T-cell (primary cell): ENCODE measurements around the gene RIPOR2. TPM values are rescaled to one million over a fixed set of nuclear protein-coding genes. Genes with fewer than 3 reads are reported as not detected.
"Not testable (repeated sequence)": the region's sequence is repeated elsewhere in the genome, so short reads cannot be mapped to it uniquely, and the experiment has no call there.

Experiments used
- ATAC-seq, 4 experiments: fragments of 200-7000 bp in 3 of 4; fragments of 150-1000 bp in 1 of 4; cut with Tn5 transposase; replicated peaks in 1 of 4; 1 replicate in 3 of 4; 2 replicates in 1 of 4; pipeline ENCODE4 v1.10.0; 2021; ENCODE audit warnings: moderate library complexity in 3 of 4, mild to moderate bottlenecking in 2 of 4, moderate number of reproducible peaks in 1 of 4
- CTCF ChIA-PET, 2 donors: fragments of 300-600 bp; sonication (Branson Sonifier 250); formaldehyde crosslinking; loops; one replicate each; lab custom pipeline; 2022; ENCODE audit warnings: antibody characterized with exemption in 2 of 2; lab: Charles Lee
- POLR2A ChIA-PET, 2 donors: fragments of 300-600 bp; sonication (Branson Sonifier 250); formaldehyde crosslinking; loops; one replicate each; lab custom pipeline; 2022; ENCODE audit warnings: antibody characterized with exemption in 2 of 2; lab: Charles Lee
- DNase-seq, 35 experiments: peaks; one replicate each; pipeline versions ENCODE4 v3.0.0 to v3.0.0-alpha.2; 2013 to 2023
- H3K27ac ChIP-seq: one replicate; pipeline ENCODE4 v1.5.1; 2013; ENCODE audit warnings: low read length
- H3K27me3 ChIP-seq, 2 experiments: replicated peaks in 1 of 2; 1 replicate in 1 of 2; 2 replicates in 1 of 2; pipeline versions ENCODE4 v1.6.1 to v1.7.0; 2013; ENCODE audit warnings: low read length in 1 of 2, mixed read lengths in 1 of 2; ENCODE audit not compliant: control insufficient read depth in 2 of 2, insufficient read depth in 2 of 2; ENCODE audit errors: extremely low read depth in 1 of 2
- H3K36me3 ChIP-seq, 2 donors: 1 replicate in 1 of 2; 2 replicates in 1 of 2; pipeline versions ENCODE4 v1.6.1 to v1.7.0; 2013; ENCODE audit warnings: low read length in 1 of 2; ENCODE audit not compliant: control insufficient read depth in 2 of 2, insufficient read depth in 1 of 2; ENCODE audit errors: extremely low read depth in 1 of 2
- H3K4me1 ChIP-seq, 2 experiments: 1 replicate in 1 of 2; 2 replicates in 1 of 2; pipeline versions ENCODE4 v1.6.1 to v1.7.0; 2013; ENCODE audit warnings: low read length in 2 of 2, mixed read lengths in 1 of 2; ENCODE audit not compliant: insufficient read depth in 2 of 2, control insufficient read depth in 1 of 2; ENCODE audit errors: extremely low read depth in 1 of 2
- H3K4me3 ChIP-seq, 2 donors: 1 replicate in 1 of 2; 2 replicates in 1 of 2; pipeline versions ENCODE4 v1.5.1 to v1.7.0; 2013; ENCODE audit warnings: mild to moderate bottlenecking in 2 of 2, low read length in 1 of 2, moderate library complexity in 1 of 2; ENCODE audit not compliant: control insufficient read depth in 1 of 2; ENCODE audit errors: extremely low read depth in 1 of 2
- H3K9me3 ChIP-seq: 2 replicates; pipeline ENCODE4 v1.7.0; 2013
- H3K27ac Mint-ChIP-seq, 2 donors: one replicate each; pipeline ENCODE4 v1.8.0; 2020 to 2021; ENCODE audit warnings: mild to moderate bottlenecking in 2 of 2, mixed read lengths in 2 of 2
- H3K27me3 Mint-ChIP-seq, 2 donors: one replicate each; pipeline ENCODE4 v1.8.0; 2021 to 2022; ENCODE audit warnings: mixed read lengths in 2 of 2
- H3K36me3 Mint-ChIP-seq: one replicate; pipeline ENCODE4 v1.8.0; 2021; ENCODE audit warnings: mixed read lengths
- H3K4me1 Mint-ChIP-seq, 3 donors: one replicate each; pipeline ENCODE4 v1.8.0; 2020 to 2022; ENCODE audit warnings: mixed read lengths in 3 of 3, mild to moderate bottlenecking in 1 of 3
- H3K4me3 Mint-ChIP-seq, 3 donors: one replicate each; pipeline ENCODE4 v1.8.0; 2020 to 2022; ENCODE audit warnings: mild to moderate bottlenecking in 3 of 3, mixed read lengths in 3 of 3, moderate library complexity in 3 of 3
- H3K9me3 Mint-ChIP-seq, 3 donors: one replicate each; pipeline ENCODE4 v1.8.0; 2020 to 2022; ENCODE audit warnings: mixed read lengths in 3 of 3
- WGBS: methylation state at CpG from one replicate; pipeline ENCODE4 v1.1.5; 2013; ENCODE audit warnings: missing lambda C conversion rate; ENCODE audit not compliant: insufficient coverage; 5-methylcytosine and 5-hydroxymethylcytosine counted together
- total RNA-seq, 35 experiments: library from RNA in 6 of 35; stranded (reverse) in 6 of 35; fragments of 120-200 nt in 1 of 35; gene quantifications; one replicate each; pipeline versions ENCODE4 v1.2.1 to v1.2.4 and lab custom pipeline; 2013 to 2026

RIPOR2 gene
- total RNA-seq, 5 donors from 2014 or later (not counting 1 experiment from before 2014, with no cell fraction given): 381 to 480 (median 441) TPM

DNA sequence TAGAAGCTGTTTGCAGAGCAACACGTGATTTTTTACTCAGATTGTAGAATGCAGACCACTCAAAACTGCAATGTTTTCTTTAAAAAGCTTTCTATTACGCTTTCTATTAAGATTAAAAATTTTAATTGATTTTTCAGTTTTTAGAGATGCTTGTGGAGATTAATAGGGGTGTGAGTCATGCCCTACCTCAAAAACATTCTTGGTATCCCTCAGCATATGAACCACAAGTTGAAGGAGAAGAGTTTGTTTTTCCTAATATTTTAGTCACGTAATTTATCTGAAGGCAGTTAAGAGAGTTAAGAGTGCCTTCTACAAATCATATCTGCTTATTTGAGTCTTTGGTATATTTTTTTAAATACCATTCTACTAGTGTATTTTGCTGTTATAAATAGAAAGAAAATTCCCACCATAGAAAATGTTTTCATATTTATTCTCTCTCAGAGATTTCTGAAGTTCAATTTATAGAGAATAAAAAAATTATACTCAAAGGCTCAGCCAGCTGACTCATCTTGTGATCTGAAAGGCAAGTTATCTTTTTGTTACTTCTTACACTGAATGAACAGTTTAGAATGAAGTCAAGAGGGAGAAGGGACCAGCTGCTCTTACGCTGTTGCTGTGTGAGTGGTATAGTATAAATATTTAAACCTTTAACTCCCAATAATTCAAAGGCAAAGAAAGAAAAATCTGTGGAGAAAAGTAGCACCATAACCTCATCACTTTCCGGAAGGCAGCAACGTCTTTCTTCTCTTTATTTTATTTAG, 7.6 kb downstream of the RIPOR2 start:
- Histone ChIP-seq H3K36me3 (peaks cover 3 to 63% of the 10 kb centered on the region in 2 donors), H3K27ac (peak overlapping the region; percentile 65), H3K4me3 (peak overlapping the region; percentile 15 to 93), H3K9me3 (no peaks in the 10 kb centered on the region), H3K4me1 (peaks cover 48 to 72% of the 10 kb centered on the region in 2 experiments), H3K27me3 (no peaks in the 10 kb centered on the region)
- Mint-ChIP-seq H3K27me3 (no peaks in the 10 kb centered on the region), H3K9me3 (peaks cover 0 to 6% (median 0%) of the 10 kb centered on the region in 3 donors), H3K36me3 (peaks cover 80% of the 10 kb centered on the region), H3K4me1 (peaks cover 77 to 98% (median 85%) of the 10 kb centered on the region in 3 donors), H3K4me3 (peak overlapping the region; percentile 93 to 98 (median 96)), H3K27ac (peak overlapping the region; percentile 97 to 100)
- ChIA-PET POLR2A (no interaction called here), CTCF (interaction anchor here in 1 of 2 donors (0.6 to 1.5 kb wide), 5 partner anchors 9 to 1430 kb away, joined by 3 to 9 read pairs (median 3); no protein-coding TSS in a partner anchor)
- DNase-seq (no peak), ATAC-seq (no peak)
- no CpG with 5 or more reads among the region's 6 CpGs for WGBS

DNA sequence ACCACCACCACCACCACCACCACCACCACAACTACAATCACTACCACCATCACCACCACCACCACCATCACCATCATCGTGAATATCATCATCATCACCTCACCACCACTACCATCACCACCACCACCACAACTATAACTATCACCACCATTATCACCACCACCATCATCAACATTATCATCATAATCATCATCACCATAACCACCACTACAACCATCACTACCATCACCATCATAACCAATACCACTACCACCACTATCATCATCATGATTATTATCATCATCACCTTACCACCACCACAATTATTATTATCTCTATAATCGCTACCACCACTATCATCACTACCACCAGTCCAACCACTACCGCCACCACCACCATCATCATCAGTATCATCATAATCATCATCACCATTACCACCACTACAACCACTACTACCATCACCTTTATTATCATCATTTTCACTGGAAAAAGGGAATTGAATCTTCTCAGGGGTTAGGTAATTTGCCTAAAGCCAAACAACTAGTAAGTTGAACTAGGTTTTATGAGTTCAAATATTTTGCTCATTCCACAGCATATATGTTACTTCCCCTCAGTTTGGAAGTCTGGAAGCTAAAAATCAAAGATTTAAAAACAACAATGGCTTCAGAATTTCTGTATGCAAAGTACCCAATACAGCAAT, 8.3 kb downstream of the RIPOR2 start:
- Histone ChIP-seq H3K4me3 (peak overlapping the region in 1 of 2 donors; percentile 93), H3K27me3 (no peaks in the 10 kb centered on the region), H3K4me1 (peaks cover 54 to 76% of the 10 kb centered on the region in 2 experiments), H3K9me3 (no peaks in the 10 kb centered on the region), H3K27ac (peak overlapping the region; percentile 65), H3K36me3 (peaks cover 3 to 62% of the 10 kb centered on the region in 2 donors)
- peaks cover 77% of the 10 kb centered on the region for H3K36me3 Mint-ChIP-seq
- ChIA-PET CTCF (interaction anchor here in 1 of 2 donors (1.2 to 1.5 kb wide), 3 partner anchors 9 to 17 kb away, joined by 3 to 9 read pairs (median 5); no protein-coding TSS in a partner anchor), POLR2A (interaction anchor here in 1 of 2 donors (0.6 kb wide), 1 partner anchor 209 kb away, joined by 7 read pairs; no protein-coding TSS in a partner anchor)
- peaks cover 84 to 98% (median 92%) of the 10 kb centered on the region in 3 donors for H3K4me1 Mint-ChIP-seq
- ATAC-seq: peak in 1 of 4 experiments; percentile 8
- H3K27me3 Mint-ChIP-seq: no peaks in the 10 kb centered on the region
- peak overlapping the region; percentile 93 to 98 (median 96) for H3K4me3 Mint-ChIP-seq
- peak overlapping the region; percentile 97 to 100 for H3K27ac Mint-ChIP-seq
- DNase-seq: peak in 2 of 35 experiments; percentile 15 to 51
- 71% methylated on average over 3 of the region's 3 CpGs for WGBS
- H3K9me3 Mint-ChIP-seq: peaks cover 0 to 6% (median 0%) of the 10 kb centered on the region in 3 donors

DNA sequence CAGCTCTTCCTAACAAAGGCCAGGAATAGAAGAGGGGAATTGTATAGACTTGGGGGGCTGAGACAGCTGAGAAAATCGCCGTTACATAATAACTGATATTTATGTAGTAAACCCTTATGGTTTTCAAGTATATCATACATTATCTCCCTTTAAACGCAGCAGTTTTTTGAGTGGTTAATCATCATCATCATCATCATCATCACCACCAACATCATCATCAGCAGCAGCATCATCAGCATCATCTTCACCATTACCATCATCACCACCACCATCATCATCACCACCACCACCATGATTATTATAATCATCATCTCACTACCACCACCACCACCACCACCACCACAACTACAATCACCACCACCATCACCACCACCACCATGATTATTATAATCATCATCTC, 9.1 kb downstream of the RIPOR2 start:
- H3K9me3 Mint-ChIP-seq, H3K27me3 ChIP-seq, H3K27me3 Mint-ChIP-seq, H3K9me3 ChIP-seq: not testable (repeated sequence)
- Mint-ChIP-seq H3K4me3 (peak overlapping the region; percentile 76 to 93 (median 85)), H3K4me1 (peaks cover 87 to 98% (median 91%) of the 10 kb centered on the region in 3 donors), H3K27ac (peak overlapping the region; percentile 72 to 91), H3K36me3 (peaks cover 69% of the 10 kb centered on the region)
- peak in 1 of 35 experiments; percentile 47 for DNase-seq
- ATAC-seq: peak in 1 of 4 experiments; percentile 9
- H3K4me1 ChIP-seq: peaks cover 59 to 76% of the 10 kb centered on the region in 2 experiments
- ChIA-PET CTCF (interaction anchor here (0.9 to 2.0 kb wide), 11 partner anchors 8 to 144 kb away, joined by 3 to 22 read pairs (median 5); partner anchors contain the start of gene RIPOR2 (in 2 of the 2)), POLR2A (interaction anchor here in 1 of 2 donors (1.0 kb wide), 1 partner anchor 38 kb away, joined by 4 read pairs; no protein-coding TSS in a partner anchor)
- peak overlapping the region; percentile 42 to 44 for H3K4me3 ChIP-seq
- peak overlapping the region; percentile 69 for H3K27ac ChIP-seq
- H3K36me3 ChIP-seq: peaks cover 3 to 61% of the 10 kb centered on the region in 2 donors
- WGBS: 45% methylated on average over 1 of the region's 3 CpGs

DNA sequence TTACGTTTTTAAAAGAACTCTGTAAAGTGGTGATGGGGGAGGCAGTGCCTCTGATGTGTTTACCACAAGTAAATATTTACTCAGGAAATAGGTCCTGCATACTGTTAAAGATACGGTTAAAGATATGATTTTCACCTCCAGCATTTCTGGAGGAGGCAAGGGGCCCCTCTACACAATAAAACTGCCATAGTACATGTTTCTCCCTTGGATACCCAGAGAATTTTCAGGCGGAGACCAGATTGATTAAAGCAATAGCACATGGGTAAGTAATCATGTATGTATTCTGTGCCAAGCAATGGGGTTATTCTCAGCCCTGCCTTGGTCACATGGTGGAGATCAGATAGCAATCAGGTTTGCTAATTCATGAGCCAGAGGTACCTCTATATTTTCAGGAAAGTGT, 9.6 kb downstream of the RIPOR2 start:
- Mint-ChIP-seq H3K9me3 (peaks cover 0 to 6% (median 0%) of the 10 kb centered on the region in 3 donors), H3K36me3 (peaks cover 69% of the 10 kb centered on the region), H3K4me1 (peaks cover 87 to 98% (median 91%) of the 10 kb centered on the region in 3 donors), H3K27ac (peak overlapping the region; percentile 72 to 91), H3K27me3 (no peaks in the 10 kb centered on the region), H3K4me3 (peak overlapping the region; percentile 76 to 93 (median 85))
- H3K36me3 ChIP-seq: peaks cover under 1 to 57% of the 10 kb centered on the region in 2 donors
- H3K9me3 ChIP-seq: no peaks in the 10 kb centered on the region
- WGBS: no CpG with 5 or more reads among the region's 3 CpGs
- DNase-seq (peak in 1 of 35 experiments; percentile 58), ATAC-seq (peak; percentile 16 to 50 (median 35))
- peak overlapping the region; percentile 69 for H3K27ac ChIP-seq
- H3K4me3 ChIP-seq: peak overlapping the region; percentile 42 to 44
- peaks cover 63 to 73% of the 10 kb centered on the region in 2 experiments for H3K4me1 ChIP-seq
- no peaks in the 10 kb centered on the region for H3K27me3 ChIP-seq
- CTCF ChIA-PET: interaction anchor here (0.7 to 2.0 kb wide), 21 partner anchors 8 to 196 kb away, joined by 3 to 22 read pairs (median 4); partner anchors contain the start of gene RIPOR2 (in 2 of the 2)
- POLR2A ChIA-PET: interaction anchor here in 1 of 2 donors (1.0 to 1.1 kb wide), 2 partner anchors 8 to 38 kb away, joined by 4 read pairs; no protein-coding TSS in a partner anchor

DNA sequence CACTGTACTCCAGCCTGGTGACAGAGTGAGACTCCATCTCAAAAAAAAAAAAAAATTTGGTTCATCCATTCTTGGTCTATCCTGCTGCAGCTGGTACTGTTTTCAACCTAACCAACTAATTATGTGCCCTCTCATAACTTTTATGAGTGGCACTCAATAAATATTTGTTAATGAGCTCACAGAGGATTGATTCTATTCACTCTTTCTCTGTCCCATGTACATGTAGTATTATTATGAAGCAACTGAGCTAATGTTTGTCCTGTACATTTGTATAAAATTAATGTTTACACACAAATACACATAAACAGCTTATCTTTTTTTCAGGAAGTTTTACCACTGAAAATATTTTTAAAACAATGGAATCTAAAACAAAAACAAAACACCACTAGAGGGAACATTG, 10.1 kb downstream of the RIPOR2 start:
- Histone ChIP-seq H3K27ac (peak overlapping the region; percentile 69), H3K27me3 (no peaks in the 10 kb centered on the region), H3K4me3 (peak overlapping the region in 1 of 2 donors; percentile 42), H3K9me3 (no peaks in the 10 kb centered on the region), H3K36me3 (peaks cover 0 to 57% of the 10 kb centered on the region in 2 donors), H3K4me1 (peaks cover 67 to 70% of the 10 kb centered on the region in 2 experiments)
- no peak for DNase-seq
- Mint-ChIP-seq H3K27me3 (no peaks in the 10 kb centered on the region), H3K36me3 (peaks cover 68% of the 10 kb centered on the region), H3K4me1 (peaks cover 88 to 98% (median 91%) of the 10 kb centered on the region in 3 donors), H3K27ac (peak overlapping the region; percentile 72 to 91), H3K4me3 (peak overlapping the region; percentile 75 to 93 (median 76)), H3K9me3 (peaks cover 0 to 6% (median 0%) of the 10 kb centered on the region in 3 donors)
- no peak for ATAC-seq
- POLR2A ChIA-PET: interaction anchor here (0.6 to 1.1 kb wide), 5 partner anchors 9 to 128 kb away, joined by 3 to 14 read pairs (median 4); no protein-coding TSS in a partner anchor
- CTCF ChIA-PET: interaction anchor here (0.7 to 2.0 kb wide), 25 partner anchors 9 to 196 kb away, joined by 3 to 22 read pairs (median 3); partner anchors contain the start of gene RIPOR2 (in 2 of the 2)
